ENCODE measurements around the gene NTM.

Gene NTM

GRCh38 chr11:131664293-131664692, 293.9 kb downstream of the NTM start:
- Histone ChIP-seq H3K9me2 (replicated peaks; ENCODE audit: control insufficient read depth, low read length) (no peaks in the 10 kb centered on the region), H4K20me1 (ENCODE audit: control insufficient read depth, insufficient read depth, low read depth, low read length) (no peaks in the 10 kb centered on the region), H3K9me3 (ENCODE audit: control insufficient read depth, insufficient read depth, low read length) (no peaks in the 10 kb centered on the region), H3K4me2 (ENCODE audit: low read length) (no peak overlapping the region), H3K4me3 (ENCODE audit: low read length) (no peak overlapping the region), H3K27ac (ENCODE audit: low read depth, low read length) (no peak overlapping the region), H3K36me3 (ENCODE audit: control insufficient read depth, low read length) (no peaks in the 10 kb centered on the region), H3K27me3 (ENCODE audit: control insufficient read depth, low read length) (no peaks in the 10 kb centered on the region), H3F3A (ENCODE audit: control insufficient read depth, insufficient read depth) (no peaks in the 10 kb centered on the region), H3K4me1 (ENCODE audit: control insufficient read depth, low read length) (0 out of 2 replicates have a peak, but pooled peaks cover 3% of the 10 kb centered on the region), H3K79me2 (ENCODE audit: control insufficient read depth, low read length) (no peaks in the 10 kb centered on the region)
- TF ChIP-seq EZH2phosphoT487 (IDR thresholded peaks at IDR 0.05; ENCODE audit: borderline replicate concordance, low read length) = no peak

GRCh38 chr11:131664816-131665215, 294.4 kb downstream of the NTM start:
- Histone ChIP-seq H3K4me2 (ENCODE audit: low read length) (no peak overlapping the region), H3K4me3 (ENCODE audit: low read length) (no peak overlapping the region), H3K27me3 (ENCODE audit: control insufficient read depth, low read length) (no peaks in the 10 kb centered on the region), H3K27ac (ENCODE audit: low read depth, low read length) (no peak overlapping the region), H4K20me1 (ENCODE audit: control insufficient read depth, insufficient read depth, low read depth, low read length) (no peaks in the 10 kb centered on the region), H3K4me1 (ENCODE audit: control insufficient read depth, low read length) (0 out of 2 replicates have a peak, but pooled peaks cover 3% of the 10 kb centered on the region), H3K9me2 (replicated peaks; ENCODE audit: control insufficient read depth, low read length) (no peaks in the 10 kb centered on the region), H3K79me2 (ENCODE audit: control insufficient read depth, low read length) (no peaks in the 10 kb centered on the region), H3K9me3 (ENCODE audit: control insufficient read depth, insufficient read depth, low read length) (no peaks in the 10 kb centered on the region), H3F3A (ENCODE audit: control insufficient read depth, insufficient read depth) (no peaks in the 10 kb centered on the region), H3K36me3 (ENCODE audit: control insufficient read depth, low read length) (no peaks in the 10 kb centered on the region)
- TF ChIP-seq CTCF (IDR thresholded peaks at IDR 0.05; ENCODE audit: low read depth, low read length, poor library complexity, severe bottlenecking) = no peak
- TF ChIP-seq EZH2phosphoT487 (IDR thresholded peaks at IDR 0.05; ENCODE audit: borderline replicate concordance, low read length) = no peak

- H3K4me3 ChIP-seq (ENCODE audit: low read length) = no peak overlapping the region
- H3K36me3 ChIP-seq (ENCODE audit: control insufficient read depth, low read length) = no peaks in the 10 kb centered on the region
- H3K4me1 ChIP-seq (ENCODE audit: control insufficient read depth, low read length) = 0 out of 2 replicates have a peak, but pooled peaks cover 3% of the 10 kb centered on the region
- no peak overlapping the region for H3K4me2 ChIP-seq (ENCODE audit: low read length)
- no peaks in the 10 kb centered on the region for H3K27me3 ChIP-seq (ENCODE audit: control insufficient read depth, low read length)
- no peaks in the 10 kb centered on the region for H3K9me3 ChIP-seq (ENCODE audit: control insufficient read depth, insufficient read depth, low read length)
- no peak for TF ChIP-seq CTCF (IDR thresholded peaks at IDR 0.05; ENCODE audit: low read depth, low read length, poor library complexity, severe bottlenecking)
- no peak for TF ChIP-seq EZH2phosphoT487 (IDR thresholded peaks at IDR 0.05; ENCODE audit: borderline replicate concordance, low read length)
- H3K79me2 ChIP-seq (ENCODE audit: control insufficient read depth, low read length) = no peaks in the 10 kb centered on the region
- H4K20me1 ChIP-seq (ENCODE audit: control insufficient read depth, insufficient read depth, low read depth, low read length) = no peaks in the 10 kb centered on the region
- no peaks in the 10 kb centered on the region for H3F3A ChIP-seq (ENCODE audit: control insufficient read depth, insufficient read depth)
- H3K27ac ChIP-seq (ENCODE audit: low read depth, low read length) = no peak overlapping the region
- H3K9me2 ChIP-seq (replicated peaks; ENCODE audit: control insufficient read depth, low read length) = no peaks in the 10 kb centered on the region
These were observed 295.0 kb downstream of the NTM start for GRCh38 chr11:131665344-131665968.

- Histone ChIP-seq H3F3A (ENCODE audit: control insufficient read depth, insufficient read depth) (no peaks in the 10 kb centered on the region), H3K27ac (ENCODE audit: low read depth, low read length) (no peak overlapping the region), H3K36me3 (ENCODE audit: control insufficient read depth, low read length) (no peaks in the 10 kb centered on the region), H3K9me3 (ENCODE audit: control insufficient read depth, insufficient read depth, low read length) (no peaks in the 10 kb centered on the region), H3K27me3 (ENCODE audit: control insufficient read depth, low read length) (no peaks in the 10 kb centered on the region), H4K20me1 (ENCODE audit: control insufficient read depth, insufficient read depth, low read depth, low read length) (no peaks in the 10 kb centered on the region), H3K4me1 (ENCODE audit: control insufficient read depth, low read length) (0 out of 2 replicates have a peak, but pooled peaks cover 3% of the 10 kb centered on the region), H3K4me3 (ENCODE audit: low read length) (no peak overlapping the region), H3K79me2 (ENCODE audit: control insufficient read depth, low read length) (no peaks in the 10 kb centered on the region), H3K9me2 (replicated peaks; ENCODE audit: control insufficient read depth, low read length) (no peaks in the 10 kb centered on the region), H3K4me2 (ENCODE audit: low read length) (no peak overlapping the region)
- TF ChIP-seq CTCF (IDR thresholded peaks at IDR 0.05; ENCODE audit: low read depth, low read length, poor library complexity, severe bottlenecking) (no peak), EZH2phosphoT487 (IDR thresholded peaks at IDR 0.05; ENCODE audit: borderline replicate concordance, low read length) (no peak)
These were observed 295.6 kb downstream of the NTM start for GRCh38 chr11:131666006-131666405.
